ENCODE data around the gene ADARB1. TPM values are rescaled to one million over a fixed set of nuclear protein-coding genes. Genes with fewer than 3 reads are reported as not detected.

The ADARB1 gene
- total RNA-seq, 1 experiment from 2014 or later: 8.3 TPM

DNA sequence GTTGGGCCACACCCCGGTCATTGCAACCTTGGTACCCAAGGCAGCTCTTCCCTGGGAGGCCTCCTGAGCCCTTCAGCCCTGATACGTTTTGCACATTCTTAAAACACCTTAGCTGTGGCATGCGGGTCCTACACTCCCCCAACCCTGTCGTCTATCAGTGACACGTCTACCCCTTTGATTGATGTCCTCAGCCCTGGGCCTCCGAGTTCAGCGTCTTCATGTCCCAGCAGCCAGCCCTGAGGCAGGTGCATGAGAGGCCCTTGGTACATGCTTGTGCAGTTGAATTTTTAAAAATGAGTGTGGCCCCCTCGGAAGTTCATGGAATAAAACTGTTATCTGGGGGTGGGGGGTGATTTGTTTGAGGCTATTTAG, 38.9 kb upstream of the ADARB1 start:
- DNase-seq (ENCODE audit: low read depth, low spot score): no peak
- in situ Hi-C loops (cut with HindIII; ENCODE audit: low pct_unique_long_range_greater_than_20kb, low sequenced_read_pairs): no loop called here

GRCh38 chr21:45036630-45037029, 37.8 kb upstream of the ADARB1 start:
- in situ Hi-C loops (cut with HindIII; ENCODE audit: low pct_unique_long_range_greater_than_20kb, low sequenced_read_pairs): no loop called here
- no peak for DNase-seq (ENCODE audit: low read depth, low spot score)

DNA sequence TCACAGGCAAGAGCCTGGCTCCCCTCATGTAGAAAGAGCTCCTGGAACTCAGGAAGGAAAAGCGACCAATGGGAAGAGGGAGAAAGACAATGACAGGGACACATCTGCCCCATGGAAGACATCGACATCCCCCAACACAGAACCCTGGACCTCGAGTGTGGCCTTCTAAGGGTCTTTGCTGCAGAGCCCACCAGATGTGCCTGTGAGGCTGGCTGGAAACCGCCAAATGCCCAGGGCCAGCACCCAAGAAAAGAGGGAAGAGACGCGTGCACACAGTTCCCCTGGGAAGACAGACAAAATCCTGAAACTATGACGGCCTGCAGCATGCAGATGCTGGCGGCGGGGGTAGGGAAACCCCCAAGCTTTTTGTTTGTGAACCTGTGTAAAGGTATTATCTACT, 36.4 kb upstream of the ADARB1 start:
- DNase-seq (ENCODE audit: low read depth, low spot score): no peak
- in situ Hi-C loops (cut with HindIII; ENCODE audit: low pct_unique_long_range_greater_than_20kb, low sequenced_read_pairs): no loop called here

DNA sequence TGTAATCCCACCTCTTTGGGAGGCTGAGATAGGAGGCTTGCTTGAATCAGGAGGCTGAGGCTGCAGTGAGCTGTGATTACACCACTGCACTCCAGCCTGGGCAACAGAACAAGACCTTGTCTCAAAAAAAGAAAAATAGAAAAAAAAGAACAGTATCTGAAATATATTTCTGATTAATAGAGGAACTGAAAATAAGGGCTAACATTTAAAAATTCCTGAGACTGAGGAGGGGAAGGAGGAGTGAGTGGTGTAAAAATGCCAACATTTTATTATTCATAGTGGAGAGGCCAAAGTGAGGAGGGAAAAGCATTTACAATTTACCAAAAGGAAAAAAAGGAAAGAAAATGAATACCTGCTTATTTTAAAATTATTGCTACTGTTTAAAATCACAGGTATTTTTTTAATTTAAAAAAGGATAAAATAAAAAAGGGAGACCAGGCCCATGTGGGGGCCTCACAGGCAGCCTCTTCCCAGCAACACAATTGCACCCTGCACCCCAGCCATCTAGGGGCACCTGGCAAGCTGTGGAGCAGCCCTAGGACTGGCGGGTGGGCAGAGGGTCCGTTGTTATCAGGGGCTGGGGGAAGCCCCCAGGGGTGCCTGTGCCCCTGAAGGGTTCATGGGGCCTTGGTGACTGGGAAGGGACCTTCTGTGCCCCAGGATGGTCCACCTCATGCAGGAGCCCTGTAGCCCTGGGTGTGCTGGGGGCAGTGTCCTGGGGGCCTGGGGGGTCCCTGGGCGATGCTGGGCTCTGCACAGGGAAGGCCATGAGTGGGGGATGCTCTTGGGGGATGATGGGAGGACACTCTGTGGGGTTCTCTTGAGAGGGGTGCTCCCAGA, 34.8 kb upstream of the ADARB1 start:
- in situ Hi-C loops (cut with HindIII; ENCODE audit: low pct_unique_long_range_greater_than_20kb, low sequenced_read_pairs): no loop called here
- no peak for DNase-seq (ENCODE audit: low read depth, low spot score)

GRCh38 chr21:45040157-45040711, 34.1 kb upstream of the ADARB1 start:
- in situ Hi-C loops (cut with HindIII; ENCODE audit: low pct_unique_long_range_greater_than_20kb, low sequenced_read_pairs): no loop called here
- no peak for DNase-seq (ENCODE audit: low read depth, low spot score)

GRCh38 chr21:45040739-45041138, 33.6 kb upstream of the ADARB1 start:
- no peak for DNase-seq (ENCODE audit: low read depth, low spot score)
- in situ Hi-C loops (cut with HindIII; ENCODE audit: low pct_unique_long_range_greater_than_20kb, low sequenced_read_pairs): no loop called here

DNA sequence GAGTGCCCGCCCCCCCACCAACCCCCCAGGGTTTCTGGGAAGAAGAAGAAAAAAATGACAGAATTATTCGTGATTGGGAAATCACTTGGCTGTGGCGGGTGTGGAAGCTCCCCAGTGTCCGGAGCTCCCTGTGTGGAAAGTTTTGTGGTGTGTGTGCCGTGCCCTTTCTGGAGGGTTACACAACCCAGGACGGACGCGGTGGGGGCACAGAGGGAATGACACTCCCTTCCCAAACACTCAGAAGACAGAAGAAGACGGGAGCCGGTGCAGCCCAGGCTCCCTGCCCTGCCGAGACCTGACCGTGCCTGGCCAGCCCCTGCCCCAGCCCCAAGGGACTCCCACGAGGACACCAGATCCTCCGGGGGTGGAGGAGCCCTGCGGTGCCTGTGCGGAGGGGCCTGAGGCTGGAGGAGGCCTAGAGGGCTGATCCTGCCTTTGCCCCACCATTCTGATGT, 33.0 kb upstream of the ADARB1 start:
- in situ Hi-C loops (cut with HindIII; ENCODE audit: low pct_unique_long_range_greater_than_20kb, low sequenced_read_pairs): no loop called here
- DNase-seq (ENCODE audit: low read depth, low spot score): no peak

- no peak for DNase-seq (ENCODE audit: low read depth, low spot score)
- in situ Hi-C loops (cut with HindIII; ENCODE audit: low pct_unique_long_range_greater_than_20kb, low sequenced_read_pairs): no loop called here
These were observed 32.3 kb upstream of the ADARB1 start for GRCh38 chr21:45041984-45042663.

GRCh38 chr21:45042664-45043161, 31.7 kb upstream of the ADARB1 start:
- in situ Hi-C loops (cut with HindIII; ENCODE audit: low pct_unique_long_range_greater_than_20kb, low sequenced_read_pairs): no loop called here
- no peak for DNase-seq (ENCODE audit: low read depth, low spot score)

DNA sequence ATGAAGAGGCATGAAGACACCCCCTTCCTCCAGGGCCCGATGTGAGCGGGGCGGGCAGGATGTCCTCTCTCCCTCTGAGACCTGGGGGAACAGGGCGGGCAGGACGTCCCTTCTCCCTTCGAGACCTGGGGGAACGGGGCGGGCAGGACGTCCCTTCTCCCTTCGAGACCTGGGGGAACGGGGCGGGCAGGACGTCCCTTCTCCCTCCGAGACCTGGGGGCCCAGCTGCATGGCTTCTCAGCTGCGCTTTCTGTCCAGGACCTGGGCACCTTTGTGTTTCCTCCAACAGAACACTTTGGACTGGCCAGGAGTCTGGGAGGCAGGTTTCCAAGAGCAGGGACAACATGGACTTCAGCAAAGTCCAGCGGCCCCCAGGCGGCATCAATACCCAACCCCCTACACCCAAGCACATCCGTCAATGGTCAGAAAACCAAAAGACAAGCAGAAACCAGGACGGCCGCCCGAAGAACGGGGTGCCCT, 30.8 kb upstream of the ADARB1 start:
- in situ Hi-C loops (cut with HindIII; ENCODE audit: low pct_unique_long_range_greater_than_20kb, low sequenced_read_pairs): no loop called here
- no peak for DNase-seq (ENCODE audit: low read depth, low spot score)

DNA sequence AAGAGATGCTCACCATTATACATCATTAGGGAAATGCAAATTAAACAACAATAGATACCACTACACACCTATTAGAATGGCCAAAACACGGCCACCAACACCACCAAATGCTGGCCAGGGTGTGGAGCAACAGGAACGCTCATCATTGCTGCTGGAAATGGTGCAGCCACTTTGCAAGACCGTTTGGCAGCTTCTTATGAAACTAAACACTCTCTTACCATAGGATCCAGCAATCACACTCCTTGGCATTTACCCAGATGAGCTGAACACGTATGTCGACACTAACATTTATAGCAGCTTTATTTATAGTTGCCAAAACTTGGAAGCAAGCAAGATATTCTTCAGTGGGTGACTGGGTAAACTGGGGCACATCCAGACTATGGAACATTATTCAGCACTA, 28.9 kb upstream of the ADARB1 start:
- in situ Hi-C loops (cut with HindIII; ENCODE audit: low pct_unique_long_range_greater_than_20kb, low sequenced_read_pairs): no loop called here
- DNase-seq (ENCODE audit: low read depth, low spot score): no peak

DNA sequence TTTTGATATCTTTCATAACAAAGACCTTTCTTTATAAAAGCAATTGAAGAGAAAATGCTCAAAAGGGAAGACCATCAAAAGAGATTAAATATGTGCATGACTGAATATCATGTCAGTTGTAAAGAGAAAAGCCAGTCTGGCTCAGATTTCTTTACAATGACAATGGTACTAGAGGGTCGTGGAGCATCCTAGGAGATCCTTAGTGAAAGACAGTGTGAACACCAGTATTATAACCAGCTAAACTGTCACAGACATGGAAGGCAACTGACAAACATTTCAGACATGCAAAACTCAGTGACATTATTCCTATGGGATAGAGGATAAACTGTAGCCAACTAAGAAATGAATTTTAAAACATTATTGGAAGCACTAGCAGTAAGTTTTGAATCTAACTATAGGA, 27.1 kb upstream of the ADARB1 start:
- no peak for DNase-seq (ENCODE audit: low read depth, low spot score)
- in situ Hi-C loops (cut with HindIII; ENCODE audit: low pct_unique_long_range_greater_than_20kb, low sequenced_read_pairs): no loop called here

- in situ Hi-C loops (cut with HindIII; ENCODE audit: low pct_unique_long_range_greater_than_20kb, low sequenced_read_pairs): no loop called here
- no peak for DNase-seq (ENCODE audit: low read depth, low spot score)
These were observed 26.2 kb upstream of the ADARB1 start for GRCh38 chr21:45048026-45048698.

- in situ Hi-C loops (cut with HindIII; ENCODE audit: low pct_unique_long_range_greater_than_20kb, low sequenced_read_pairs): no loop called here
- DNase-seq (ENCODE audit: low read depth, low spot score): no peak
These were observed 25.4 kb upstream of the ADARB1 start for GRCh38 chr21:45048968-45049367.

- DNase-seq (ENCODE audit: low read depth, low spot score): no peak
- in situ Hi-C loops (cut with HindIII; ENCODE audit: low pct_unique_long_range_greater_than_20kb, low sequenced_read_pairs): no loop called here
These were observed 24.6 kb upstream of the ADARB1 start for GRCh38 chr21:45049714-45050344.

DNA sequence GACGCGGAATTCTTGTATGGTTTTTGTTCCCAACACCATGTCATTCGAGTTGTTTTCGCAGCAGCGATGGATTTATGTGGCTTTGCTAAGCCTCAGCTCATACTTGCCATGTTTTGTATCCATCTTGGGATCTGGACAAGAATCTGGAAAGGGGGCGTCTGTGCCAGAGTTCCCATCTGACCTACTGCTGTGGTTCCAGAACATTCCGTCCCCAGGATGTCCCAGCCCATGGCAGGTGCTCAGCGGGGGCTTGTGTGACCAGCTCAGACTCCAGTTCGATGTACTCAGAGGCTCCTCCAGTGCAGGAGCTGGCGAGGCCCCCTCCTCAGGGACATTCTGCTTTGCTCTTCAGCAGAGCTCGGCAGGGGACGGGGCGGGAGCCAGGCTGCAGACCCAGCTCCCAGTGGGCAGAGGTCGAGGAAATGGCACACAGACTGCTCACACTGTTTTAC, 24.0 kb upstream of the ADARB1 start:
- DNase-seq (ENCODE audit: low read depth, low spot score): no peak
- in situ Hi-C loops (cut with HindIII; ENCODE audit: low pct_unique_long_range_greater_than_20kb, low sequenced_read_pairs): no loop called here

- in situ Hi-C loops (cut with HindIII; ENCODE audit: low pct_unique_long_range_greater_than_20kb, low sequenced_read_pairs): no loop called here
- no peak for DNase-seq (ENCODE audit: low read depth, low spot score)
These were observed 23.4 kb upstream of the ADARB1 start for GRCh38 chr21:45050797-45051489.

Measured in SK-MEL-5 (cell line).